H9 (cell line): ENCODE data around the gene BHLHE23. TPM values are rescaled to one million over a fixed set of nuclear protein-coding genes. Genes with fewer than 3 reads are reported as not detected.

ENCODE experiments used
- DNase-seq: peaks from one replicate; pipeline ENCODE4 v3.0.0-alpha.2; 2017
- H2AFZ ChIP-seq: one replicate; pipeline ENCODE4 v1.6.1; 2013; ENCODE audit warnings: mild to moderate bottlenecking, low read length, control low read depth, moderate library complexity
- H2AK5ac ChIP-seq: 2 replicates; pipeline ENCODE4 v1.6.1; 2013; ENCODE audit warnings: low read length, control low read depth, mixed read lengths; ENCODE audit not compliant: insufficient read length
- H2BK120ac ChIP-seq: one replicate; pipeline ENCODE4 v1.6.1; 2013; ENCODE audit warnings: low read depth, mild to moderate bottlenecking, low read length, control low read depth, inconsistent platforms; ENCODE audit not compliant: poor library complexity, severe bottlenecking
- H2BK12ac ChIP-seq: 2 replicates; pipeline ENCODE4 v1.6.1; 2013; ENCODE audit warnings: low read length, control low read depth, mixed read lengths, low read depth; ENCODE audit not compliant: insufficient read length
- H2BK15ac ChIP-seq: 2 replicates; pipeline ENCODE4 v1.6.1; 2013; ENCODE audit warnings: low read depth, low read length, control low read depth
- H2BK20ac ChIP-seq: one replicate; pipeline ENCODE4 v1.6.1; 2013; ENCODE audit warnings: low read depth, mild to moderate bottlenecking, low read length, control low read depth, inconsistent platforms; ENCODE audit not compliant: poor library complexity, severe bottlenecking
- H2BK5ac ChIP-seq: 2 replicates; pipeline ENCODE4 v1.6.1; 2013; ENCODE audit warnings: low read length, control low read depth, mixed read lengths; ENCODE audit not compliant: insufficient read length
- H3K14ac ChIP-seq: 2 replicates; pipeline ENCODE4 v1.6.1; 2013; ENCODE audit warnings: low read length, control low read depth; ENCODE audit not compliant: insufficient read depth
- H3K18ac ChIP-seq: 2 replicates; pipeline ENCODE4 v1.6.1; 2013; ENCODE audit warnings: low read depth, mild to moderate bottlenecking, mixed read lengths, low read length, control low read depth; ENCODE audit not compliant: insufficient read length
- H3K23ac ChIP-seq: 2 replicates; pipeline ENCODE4 v1.6.1; 2013; ENCODE audit warnings: low read length, control low read depth, mixed read lengths, low read depth; ENCODE audit not compliant: insufficient read length
- H3K23me2 ChIP-seq: 2 replicates; pipeline ENCODE4 v1.6.1; 2013; ENCODE audit warnings: low read depth, mild to moderate bottlenecking, mixed read lengths, low read length, control low read depth; ENCODE audit not compliant: insufficient read length, poor library complexity, severe bottlenecking
- H3K27ac ChIP-seq: 2 replicates; pipeline ENCODE4 v1.5.1; 2013; ENCODE audit warnings: low read length, control low read depth, mixed read lengths, low read depth; ENCODE audit not compliant: insufficient read length
- H3K27me3 ChIP-seq: 2 replicates; pipeline ENCODE4 v1.6.1; 2013; ENCODE audit warnings: low read length, control low read depth, inconsistent platforms; ENCODE audit not compliant: insufficient read depth
- H3K4ac ChIP-seq: 2 replicates; pipeline ENCODE4 v1.6.1; 2013; ENCODE audit warnings: low read depth, mild to moderate bottlenecking, control low read depth, inconsistent platforms, low read length, moderate library complexity
- H3K4me1 ChIP-seq: 2 replicates; pipeline ENCODE4 v1.6.1; 2013; ENCODE audit warnings: low read length, control low read depth, inconsistent platforms; ENCODE audit not compliant: insufficient read depth
- H3K4me2 ChIP-seq: 2 replicates; pipeline ENCODE4 v1.6.1; 2013; ENCODE audit warnings: low read length, control low read depth, mixed read lengths; ENCODE audit not compliant: insufficient read length, insufficient read depth
- H3K56ac ChIP-seq: 2 replicates; pipeline ENCODE4 v1.6.1; 2013; ENCODE audit warnings: low read depth, mild to moderate bottlenecking, mixed read lengths, low read length, control low read depth; ENCODE audit not compliant: insufficient read length
- H3K79me1 ChIP-seq: 2 replicates; pipeline ENCODE4 v1.6.1; 2013; ENCODE audit warnings: low read depth, mild to moderate bottlenecking, moderate library complexity, low read length, control low read depth, inconsistent platforms; ENCODE audit not compliant: insufficient read depth, poor library complexity, severe bottlenecking
- H3K79me2 ChIP-seq: 2 replicates; pipeline ENCODE4 v1.6.1; 2013; ENCODE audit warnings: low read length, control low read depth, inconsistent platforms; ENCODE audit not compliant: insufficient read depth
- H3K9ac ChIP-seq: 2 replicates; pipeline ENCODE4 v1.6.1; 2013; ENCODE audit warnings: low read length, control low read depth, mixed read lengths; ENCODE audit not compliant: insufficient read length; ENCODE audit errors: extremely low read depth
- H3K9me3 ChIP-seq: one replicate; pipeline ENCODE4 v1.6.1; 2013; ENCODE audit warnings: low read depth, low read length, inconsistent platforms; ENCODE audit not compliant: control insufficient read depth
- H3T11ph ChIP-seq: one replicate; pipeline ENCODE4 v1.6.1; 2013; ENCODE audit warnings: mild to moderate bottlenecking, low read length, control low read depth, inconsistent platforms
- H4K20me1 ChIP-seq: one replicate; pipeline ENCODE4 v1.6.1; 2013; ENCODE audit not compliant: control insufficient read depth, insufficient read length, insufficient read depth
- H4K5ac ChIP-seq: 2 replicates; pipeline ENCODE4 v1.6.1; 2013; ENCODE audit warnings: low read depth, mild to moderate bottlenecking, mixed read lengths, low read length, control low read depth; ENCODE audit not compliant: insufficient read length
- H4K8ac ChIP-seq: replicated peaks from 2 replicates; pipeline ENCODE4 v1.6.1; 2013; ENCODE audit warnings: low read length, control low read depth, mixed read lengths, low read depth; ENCODE audit not compliant: insufficient read length
- H4K91ac ChIP-seq: 2 replicates; pipeline ENCODE4 v1.6.1; 2013; ENCODE audit warnings: low read depth, mild to moderate bottlenecking, moderate library complexity, mixed read lengths, low read length, control low read depth; ENCODE audit not compliant: insufficient read length
- H3K27ac Mint-ChIP-seq, 3 experiments: 2 replicates in 2 of 3; 3 replicates in 1 of 3; pipeline ENCODE4 v1.8.0; 2020 to 2021; ENCODE audit warnings: mixed read lengths in 3 of 3, mild to moderate bottlenecking in 1 of 3, moderate library complexity in 1 of 3
- H3K27me3 Mint-ChIP-seq: 2 replicates; pipeline ENCODE4 v1.8.0; 2021; ENCODE audit warnings: low read depth, mild to moderate bottlenecking, moderate library complexity, mixed read lengths
- H3K36me3 Mint-ChIP-seq, 3 experiments: 2 replicates in 2 of 3; 3 replicates in 1 of 3; pipeline ENCODE4 v1.8.0; 2020 to 2021; ENCODE audit warnings: low read depth in 3 of 3, mixed read lengths in 3 of 3; ENCODE audit not compliant: insufficient read depth in 1 of 3
- H3K4me1 Mint-ChIP-seq, 2 experiments: 2 replicates each; pipeline ENCODE4 v1.8.0; 2020; ENCODE audit warnings: mixed read lengths in 2 of 2
- H3K4me3 Mint-ChIP-seq, 2 experiments: 2 replicates in 1 of 2; 3 replicates in 1 of 2; pipeline ENCODE4 v1.8.0; 2020 to 2021; ENCODE audit warnings: mild to moderate bottlenecking in 2 of 2, mixed read lengths in 2 of 2, moderate library complexity in 1 of 2
- H3K9me3 Mint-ChIP-seq, 2 experiments: 2 replicates in 1 of 2; 3 replicates in 1 of 2; pipeline ENCODE4 v1.8.0; 2020; ENCODE audit warnings: mild to moderate bottlenecking in 2 of 2, mixed read lengths in 2 of 2, moderate library complexity in 1 of 2
- CTCF ChIP-seq: fragments of 200-600 bp; sonication (generic); conservative IDR thresholded peaks from 3 replicates; pipeline ENCODE4 v1.8.0; 2021; ENCODE audit warnings: antibody characterized with exemption, mild to moderate bottlenecking
- WGBS: extraction: QIAGEN DNeasy Blood & Tissue Kit; methylation state at CpG from one replicate; pipeline ENCODE4 v1.1.7; 2013; ENCODE audit warnings: missing lambda C conversion rate, low lambda C conversion rate, mixed read lengths; ENCODE audit not compliant: insufficient read length; ENCODE audit errors: extremely low coverage; 5-methylcytosine and 5-hydroxymethylcytosine counted together
- total RNA-seq: library from RNA; stranded (reverse); gene quantifications from 2 replicates; pipeline ENCODE4 v1.2.1, GENCODE V29; 2021

BHLHE23 gene
- total RNA-seq, 1 experiment from 2014 or later: 0.35 TPM

- H3K27ac Mint-ChIP-seq: no peak overlapping the region
- no peaks in the 10 kb centered on the region for H3K27me3 ChIP-seq
- H3K4me3 Mint-ChIP-seq: no peak overlapping the region
- no peak overlapping the region for H2AK5ac ChIP-seq
- no peak for TF ChIP-seq CTCF
- no peak overlapping the region for H3K18ac ChIP-seq
- H2BK120ac ChIP-seq: no peak overlapping the region
- H3K79me1 ChIP-seq: no peaks in the 10 kb centered on the region
- no peak overlapping the region for H3K4ac ChIP-seq
- H3K23me2 ChIP-seq: no peaks in the 10 kb centered on the region
- no peak overlapping the region for H3K14ac ChIP-seq
- H3K79me2 ChIP-seq: no peaks in the 10 kb centered on the region
- no peak overlapping the region for H4K8ac ChIP-seq
- H3K27ac ChIP-seq: no peak overlapping the region
- no peaks in the 10 kb centered on the region; a peak in 1 of 5 replicates for H3K9me3 Mint-ChIP-seq
- H4K91ac ChIP-seq: no peak overlapping the region
- no peaks in the 10 kb centered on the region; the same call in 1 of the 2 replicates for H3K4me1 ChIP-seq
- peaks cover 19% of the 10 kb centered on the region for H3K27me3 Mint-ChIP-seq
- H2BK5ac ChIP-seq: no peak overlapping the region
- H2BK20ac ChIP-seq: no peak overlapping the region
- no peak for DNase-seq
- no peak overlapping the region for H3K23ac ChIP-seq
- no peak overlapping the region for H2BK12ac ChIP-seq
- no CpG with 5 or more reads among the region's 7 CpGs for WGBS
- no peak overlapping the region for H3T11ph ChIP-seq
- no peaks in the 10 kb centered on the region for H3K9me3 ChIP-seq
- no peak overlapping the region for H4K5ac ChIP-seq
- H3K36me3 Mint-ChIP-seq: no peaks in the 10 kb centered on the region
- H2AFZ ChIP-seq: no peak overlapping the region
- H3K56ac ChIP-seq: no peak overlapping the region
- no peak overlapping the region for H2BK15ac ChIP-seq
- no peak overlapping the region for H3K9ac ChIP-seq
- H3K4me2 ChIP-seq: no peak overlapping the region
- no peaks in the 10 kb centered on the region for H4K20me1 ChIP-seq
- peaks cover 9 to 11% of the 10 kb centered on the region in 2 experiments for H3K4me1 Mint-ChIP-seq
These were observed 35.0 kb upstream of the BHLHE23 start for GRCh38 chr20:63041776-63042175.
